SK-N-SH (cell line): Measurements from ENCODE around the gene PEX16. TPM values are rescaled to one million over a fixed set of nuclear protein-coding genes. Genes with fewer than 3 reads are reported as not detected.

Experiments
- CTCF ChIA-PET: fragments of 300-600, 350-600 bp; formaldehyde crosslinking; extraction: SDS; loops from one replicate; lab custom pipeline; 2021; lab: Yijun Ruan, JAX
- POLR2A ChIA-PET: fragments of 350-600 bp; sonication (Branson Sonifier 250); formaldehyde crosslinking; extraction: SDS; loops from one replicate; lab custom pipeline; 2020; ENCODE audit warnings: antibody characterized with exemption, inconsistent platforms; lab: Yijun Ruan, JAX
- DNase-seq: peaks from one replicate; pipeline ENCODE4 v3.0.0; 2012
- H2AFZ ChIP-seq: fragments of 200-600 bp; sonication (generic); 2 replicates; pipeline ENCODE4 v1.8.1; 2016; ENCODE audit warnings: antibody characterized with exemption, mild to moderate bottlenecking, low read depth
- H3F3A ChIP-seq: fragments of 200-600 bp; sonication (generic); replicated peaks from 2 replicates; pipeline ENCODE3; 2016; ENCODE audit warnings: antibody characterized with exemption, mild to moderate bottlenecking; ENCODE audit not compliant: insufficient read depth
- H3K27ac ChIP-seq, 2 experiments: fragments of 200-500 bp in 1 of 2; fragments of 200-600 bp in 1 of 2; sonication (Bioruptor generic) in 1 of 2; sonication (generic), shearing (Covaris generic) in 1 of 2; 2 replicates each; pipeline versions ENCODE4 v1.5.1 to v1.6.1; 2014 to 2016; ENCODE audit warnings: low read depth in 2 of 2, inconsistent platforms in 1 of 2, low read length in 1 of 2, mild to moderate bottlenecking in 1 of 2, mixed read lengths in 1 of 2
- H3K27me3 ChIP-seq: fragments of 200-600 bp; sonication (generic), shearing (Covaris generic); 2 replicates; pipeline ENCODE4 v1.6.1; 2016; ENCODE audit warnings: mixed run types; ENCODE audit not compliant: insufficient read depth
- H3K36me3 ChIP-seq, 2 experiments: fragments of 200-500 bp in 1 of 2; fragments of 200-600 bp in 1 of 2; sonication (Bioruptor generic) in 1 of 2; sonication (generic) in 1 of 2; replicated peaks in 1 of 2; 2 replicates each; pipeline versions ENCODE3 to v1.5.1; 2014 to 2016; ENCODE audit warnings: low read length in 1 of 2, mild to moderate bottlenecking in 1 of 2; ENCODE audit not compliant: insufficient read depth in 2 of 2, control insufficient read depth in 1 of 2
- H3K4me1 ChIP-seq, 2 experiments: fragments of 200-500 bp in 1 of 2; fragments of 200-600 bp in 1 of 2; sonication (Bioruptor generic) in 1 of 2; sonication (generic), shearing (Covaris generic) in 1 of 2; 2 replicates each; pipeline versions ENCODE4 v1.5.1 to v1.6.1; 2014 to 2016; ENCODE audit warnings: low read depth in 1 of 2, low read length in 1 of 2, mixed run types in 1 of 2; ENCODE audit not compliant: insufficient read depth in 2 of 2, control insufficient read depth in 1 of 2
- H3K4me2 ChIP-seq: fragments of 200-600 bp; sonication (generic), shearing (Covaris generic); 2 replicates; pipeline ENCODE4 v1.6.1; 2017; ENCODE audit warnings: mixed run types
- H3K4me3 ChIP-seq, 2 experiments: fragments of 200-500 bp in 1 of 2; fragments of 200-600 bp in 1 of 2; sonication (Bioruptor generic) in 1 of 2; sonication (generic), shearing (Covaris generic) in 1 of 2; 2 replicates each; pipeline versions ENCODE4 v1.5.1 to v1.8.1; 2014 to 2016; ENCODE audit warnings: low read depth in 2 of 2, inconsistent platforms in 1 of 2, low read length in 1 of 2, mild to moderate bottlenecking in 1 of 2, mixed read lengths in 1 of 2, moderate library complexity in 1 of 2
- H3K79me2 ChIP-seq: fragments of 200-600 bp; sonication (generic); 2 replicates; pipeline ENCODE4 v1.8.1; 2017; ENCODE audit warnings: mild to moderate bottlenecking; ENCODE audit not compliant: insufficient read depth
- H3K9ac ChIP-seq: fragments of 200-600 bp; sonication (generic); 2 replicates; pipeline ENCODE4 v1.6.1; 2017; ENCODE audit warnings: mixed run types
- H3K9me2 ChIP-seq: fragments of 200-600 bp; sonication (generic); 2 replicates; pipeline ENCODE4 v1.6.1; 2017; ENCODE audit warnings: mixed run types
- H3K9me3 ChIP-seq: fragments of 200-600 bp; sonication (generic); 2 replicates; pipeline ENCODE4 v1.6.1; 2017; ENCODE audit warnings: mixed run types, mild to moderate bottlenecking, moderate library complexity
- H4K20me1 ChIP-seq: fragments of 200-600 bp; sonication (generic); 2 replicates; pipeline ENCODE4 v1.6.1; 2017; ENCODE audit warnings: mild to moderate bottlenecking, mixed run types; ENCODE audit not compliant: insufficient read depth
- ELF1 ChIP-seq: IDR thresholded peaks from 2 replicates; pipeline ENCODE4 v1.4.0; 2012
- FOXJ3 ChIP-seq: sonication (generic); formaldehyde crosslinking; IDR thresholded peaks from 2 replicates; pipeline ENCODE4 v1.5.1; 2020; ENCODE audit warnings: mild to moderate bottlenecking, missing genetic modification reagents
- GATA2 ChIP-seq: sonication (generic); formaldehyde crosslinking; IDR thresholded peaks from 2 replicates; pipeline ENCODE4 v1.5.0; 2020; ENCODE audit warnings: mild to moderate bottlenecking, missing genetic modification reagents
- IRF3 ChIP-seq: fragments of 150-350 bp; IDR thresholded peaks from 2 replicates; pipeline ENCODE4 v1.6.1; 2016; ENCODE audit warnings: mild to moderate bottlenecking, low read depth, low read length
- NFIC ChIP-seq: IDR thresholded peaks from 2 replicates; pipeline ENCODE4 v1.4.0; 2012; ENCODE audit warnings: borderline replicate concordance
- NRF1 ChIP-seq: IDR thresholded peaks from 2 replicates; pipeline ENCODE4 v1.6.1; 2012; ENCODE audit warnings: low read depth, mild to moderate bottlenecking, low read length
- PBX3 ChIP-seq: IDR thresholded peaks from 2 replicates; pipeline ENCODE4; 2012
- RCOR1 ChIP-seq: fragments of 150-350 bp; IDR thresholded peaks from 2 replicates; pipeline ENCODE4 v1.6.1; 2017; ENCODE audit warnings: antibody characterized with exemption, low read length
- REST ChIP-seq: IDR thresholded peaks from 2 replicates; pipeline ENCODE4 v1.6.1; 2012; ENCODE audit warnings: mild to moderate bottlenecking, low read depth, low read length, moderate library complexity
- SIN3A ChIP-seq: IDR thresholded peaks from 2 replicates; pipeline ENCODE4 v1.6.1; 2012; ENCODE audit warnings: low read depth, mild to moderate bottlenecking, low read length, moderate library complexity, borderline replicate concordance
- TAF1 ChIP-seq: IDR thresholded peaks from 2 replicates; pipeline ENCODE4 v1.6.1; 2012; ENCODE audit warnings: low read depth, mild to moderate bottlenecking, low read length, moderate library complexity, borderline replicate concordance
- TCF12 ChIP-seq: IDR thresholded peaks from 2 replicates; pipeline ENCODE4 v1.4.0; 2012
- TEAD4 ChIP-seq: IDR thresholded peaks from 2 replicates; pipeline ENCODE4 v1.4.0; 2012; ENCODE audit warnings: mild to moderate bottlenecking, borderline replicate concordance; ENCODE audit not compliant: insufficient read depth
- WGBS: methylation state at CpG from one replicate; pipeline ENCODE4 v1.1.6; 2017; ENCODE audit warnings: low lambda C conversion rate; 5-methylcytosine and 5-hydroxymethylcytosine counted together
- polyA plus RNA-seq, 3 experiments: library from polyadenylated mRNA; depleted of rRNA; stranded (reverse); fragments of >200 nt; gene quantifications; 2 replicates each; pipeline ENCODE4 v1.2.3, GENCODE V29; 2012

The PEX16 gene
- polyA plus RNA-seq, 1 of the 3 experiments (the other 2 are of a cell fraction) = 46.4 TPM

- Histone ChIP-seq H3K27me3 (no peaks in the 10 kb centered on the region), H3K36me3 (peaks cover 22 to 51% of the 10 kb centered on the region in 2 experiments), H4K20me1 (no peaks in the 10 kb centered on the region), H3K9me2 (no peaks in the 10 kb centered on the region), H3F3A (no peaks in the 10 kb centered on the region), H2AFZ (no peak overlapping the region), H3K9me3 (no peaks in the 10 kb centered on the region), H3K4me2 (no peak overlapping the region), H3K9ac (no peak overlapping the region), H3K4me1 (peaks cover 0 to 5% of the 10 kb centered on the region in 2 experiments; a peak in 1 of 4 replicates), H3K27ac (no peak overlapping the region; a peak in 1 of 4 replicates), H3K4me3 (no peak overlapping the region), H3K79me2 (no peaks in the 10 kb centered on the region)
- ChIA-PET CTCF (interaction anchor here (2.0 kb wide), 1 partner anchor 30 kb away, joined by 8 read pairs; no protein-coding TSS in a partner anchor), POLR2A (interaction anchor here (0.7 kb wide), 1 partner anchor 74 kb away, joined by 3 read pairs; no protein-coding TSS in a partner anchor)
- no peak for DNase-seq
- WGBS = 82% methylated on average over 11 of the region's 12 CpGs
- TF ChIP-seq ELF1 (no peak), IRF3 (no peak), FOXJ3 (CRISPR knock-in tag) (no peak), TCF12 (no peak), TAF1 (no peak), GATA2 (CRISPR knock-in tag) (no peak), TEAD4 (no peak), NRF1 (no peak), NFIC (no peak), RCOR1 (no peak), PBX3 (no peak), SIN3A (no peak), REST (no peak)
Measured at GRCh38 chr11:45934580-45935318, 17.1 kb upstream of the PEX16 start.
